ENCODE data around the gene LIPC. TPM values are rescaled to one million over a fixed set of nuclear protein-coding genes. Genes with fewer than 3 reads are reported as not detected.

Gene LIPC
- total and polyA plus RNA-seq, 9 of the 15 experiments (the other 6 are each of a cell fraction or from before 2014, with no cell fraction given): 0.07 to 0.41 (median 0.11) TPM; not detected in 2

DNA sequence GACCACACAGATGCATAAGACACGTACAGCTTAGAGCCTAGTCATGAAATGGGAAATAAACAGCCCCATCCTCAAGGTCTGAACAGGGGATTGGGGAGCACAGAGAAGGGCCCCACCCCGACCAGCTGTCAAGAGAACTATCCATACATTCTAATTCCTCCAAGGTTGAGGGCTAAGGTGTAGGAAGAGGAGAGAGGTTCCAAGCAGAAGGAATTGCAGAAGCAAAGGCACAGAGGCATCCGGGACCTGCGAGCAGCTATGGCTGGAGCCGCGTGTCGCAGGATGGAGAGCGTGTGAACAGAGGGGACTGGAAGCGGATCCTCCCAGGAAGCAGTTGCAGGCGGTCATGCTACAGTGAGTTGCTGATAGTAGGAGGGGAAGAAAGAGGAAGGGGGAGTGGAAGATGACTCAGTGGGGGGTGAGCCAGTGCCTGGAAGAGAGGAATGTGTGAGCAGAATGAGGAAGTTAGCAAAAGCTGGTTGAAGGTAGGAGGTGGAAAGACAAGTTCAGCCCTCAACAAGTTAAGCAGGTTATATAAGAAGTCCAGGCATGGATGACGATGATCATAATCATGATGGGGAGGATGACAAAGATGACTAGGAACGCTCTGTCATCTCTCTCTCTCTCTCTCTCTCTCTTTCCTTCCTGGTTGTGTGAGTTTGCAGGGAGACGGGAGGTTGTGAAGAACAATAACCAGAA is 89.7 kb downstream of the LIPC start (continued):
- TF ChIP-seq FOXA3 (CRISPR knock-in tag; conservative IDR thresholded peaks at IDR 0.05 in 1 of 2, IDR thresholded peaks at IDR 0.05 in 1 of 2) (no peak), POLR3G (IDR thresholded peaks at IDR 0.05; ENCODE audit: extremely low read depth, insufficient read length, insufficient replicate concordance) (no peak), ZNF232 (CRISPR knock-in tag; IDR thresholded peaks at IDR 0.05) (no peak), ZNF76 (CRISPR knock-in tag; IDR thresholded peaks at IDR 0.05; ENCODE audit: borderline replicate concordance) (no peak), ZC3H11A (IDR thresholded peaks at IDR 0.05; ENCODE audit: low read depth, low read length) (no peak), ZNF146 (CRISPR knock-in tag; IDR thresholded peaks at IDR 0.05; ENCODE audit: unreplicated experiment) (no peak), TEAD2 (tag; IDR thresholded peaks at IDR 0.05) (peak; percentile 62; the same call in 1 of the 2 replicates), BMI1 (IDR thresholded peaks at IDR 0.05; ENCODE audit: low read length) (no peak)
- TF ChIP-seq, protein P1, sequence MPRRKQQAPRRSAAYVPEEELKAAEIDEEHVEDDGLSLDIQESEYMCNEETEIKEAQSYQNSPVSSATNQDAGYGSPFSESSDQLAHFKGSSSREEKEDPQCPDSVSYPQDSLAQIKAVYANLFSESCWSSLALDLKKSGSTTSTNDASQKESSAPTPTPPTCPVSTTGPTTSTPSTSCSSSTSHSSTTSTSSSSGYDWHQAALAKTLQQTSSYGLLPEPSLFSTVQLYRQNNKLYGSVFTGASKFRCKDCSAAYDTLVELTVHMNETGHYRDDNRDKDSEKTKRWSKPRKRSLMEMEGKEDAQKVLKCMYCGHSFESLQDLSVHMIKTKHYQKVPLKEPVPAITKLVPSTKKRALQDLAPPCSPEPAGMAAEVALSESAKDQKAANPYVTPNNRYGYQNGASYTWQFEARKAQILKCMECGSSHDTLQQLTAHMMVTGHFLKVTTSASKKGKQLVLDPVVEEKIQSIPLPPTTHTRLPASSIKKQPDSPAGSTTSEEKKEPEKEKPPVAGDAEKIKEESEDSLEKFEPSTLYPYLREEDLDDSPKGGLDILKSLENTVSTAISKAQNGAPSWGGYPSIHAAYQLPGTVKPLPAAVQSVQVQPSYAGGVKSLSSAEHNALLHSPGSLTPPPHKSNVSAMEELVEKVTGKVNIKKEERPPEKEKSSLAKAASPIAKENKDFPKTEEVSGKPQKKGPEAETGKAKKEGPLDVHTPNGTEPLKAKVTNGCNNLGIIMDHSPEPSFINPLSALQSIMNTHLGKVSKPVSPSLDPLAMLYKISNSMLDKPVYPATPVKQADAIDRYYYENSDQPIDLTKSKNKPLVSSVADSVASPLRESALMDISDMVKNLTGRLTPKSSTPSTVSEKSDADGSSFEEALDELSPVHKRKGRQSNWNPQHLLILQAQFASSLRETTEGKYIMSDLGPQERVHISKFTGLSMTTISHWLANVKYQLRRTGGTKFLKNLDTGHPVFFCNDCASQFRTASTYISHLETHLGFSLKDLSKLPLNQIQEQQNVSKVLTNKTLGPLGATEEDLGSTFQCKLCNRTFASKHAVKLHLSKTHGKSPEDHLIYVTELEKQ (CRISPR knock-in tag; IDR thresholded peaks at IDR 0.05): no peak
- TF ChIP-seq, protein P2, sequence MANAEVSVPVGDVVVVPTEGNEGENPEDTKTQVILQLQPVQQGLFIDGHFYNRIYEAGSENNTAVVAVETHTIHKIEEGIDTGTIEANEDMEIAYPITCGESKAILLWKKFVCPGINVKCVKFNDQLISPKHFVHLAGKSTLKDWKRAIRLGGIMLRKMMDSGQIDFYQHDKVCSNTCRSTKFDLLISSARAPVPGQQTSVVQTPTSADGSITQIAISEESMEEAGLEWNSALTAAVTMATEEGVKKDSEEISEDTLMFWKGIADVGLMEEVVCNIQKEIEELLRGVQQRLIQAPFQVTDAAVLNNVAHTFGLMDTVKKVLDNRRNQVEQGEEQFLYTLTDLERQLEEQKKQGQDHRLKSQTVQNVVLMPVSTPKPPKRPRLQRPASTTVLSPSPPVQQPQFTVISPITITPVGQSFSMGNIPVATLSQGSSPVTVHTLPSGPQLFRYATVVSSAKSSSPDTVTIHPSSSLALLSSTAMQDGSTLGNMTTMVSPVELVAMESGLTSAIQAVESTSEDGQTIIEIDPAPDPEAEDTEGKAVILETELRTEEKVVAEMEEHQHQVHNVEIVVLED (CRISPR knock-in tag; IDR thresholded peaks at IDR 0.05): no peak
- TF ChIP-seq, protein P3, sequence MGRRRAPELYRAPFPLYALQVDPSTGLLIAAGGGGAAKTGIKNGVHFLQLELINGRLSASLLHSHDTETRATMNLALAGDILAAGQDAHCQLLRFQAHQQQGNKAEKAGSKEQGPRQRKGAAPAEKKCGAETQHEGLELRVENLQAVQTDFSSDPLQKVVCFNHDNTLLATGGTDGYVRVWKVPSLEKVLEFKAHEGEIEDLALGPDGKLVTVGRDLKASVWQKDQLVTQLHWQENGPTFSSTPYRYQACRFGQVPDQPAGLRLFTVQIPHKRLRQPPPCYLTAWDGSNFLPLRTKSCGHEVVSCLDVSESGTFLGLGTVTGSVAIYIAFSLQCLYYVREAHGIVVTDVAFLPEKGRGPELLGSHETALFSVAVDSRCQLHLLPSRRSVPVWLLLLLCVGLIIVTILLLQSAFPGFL (CRISPR knock-in tag; IDR thresholded peaks at IDR 0.05): no peak
- TF ChIP-seq, protein P4, sequence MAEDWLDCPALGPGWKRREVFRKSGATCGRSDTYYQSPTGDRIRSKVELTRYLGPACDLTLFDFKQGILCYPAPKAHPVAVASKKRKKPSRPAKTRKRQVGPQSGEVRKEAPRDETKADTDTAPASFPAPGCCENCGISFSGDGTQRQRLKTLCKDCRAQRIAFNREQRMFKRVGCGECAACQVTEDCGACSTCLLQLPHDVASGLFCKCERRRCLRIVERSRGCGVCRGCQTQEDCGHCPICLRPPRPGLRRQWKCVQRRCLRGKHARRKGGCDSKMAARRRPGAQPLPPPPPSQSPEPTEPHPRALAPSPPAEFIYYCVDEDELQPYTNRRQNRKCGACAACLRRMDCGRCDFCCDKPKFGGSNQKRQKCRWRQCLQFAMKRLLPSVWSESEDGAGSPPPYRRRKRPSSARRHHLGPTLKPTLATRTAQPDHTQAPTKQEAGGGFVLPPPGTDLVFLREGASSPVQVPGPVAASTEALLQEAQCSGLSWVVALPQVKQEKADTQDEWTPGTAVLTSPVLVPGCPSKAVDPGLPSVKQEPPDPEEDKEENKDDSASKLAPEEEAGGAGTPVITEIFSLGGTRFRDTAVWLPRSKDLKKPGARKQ (CRISPR knock-in tag; IDR thresholded peaks at IDR 0.05): no peak
- TF ChIP-seq, protein P5, sequence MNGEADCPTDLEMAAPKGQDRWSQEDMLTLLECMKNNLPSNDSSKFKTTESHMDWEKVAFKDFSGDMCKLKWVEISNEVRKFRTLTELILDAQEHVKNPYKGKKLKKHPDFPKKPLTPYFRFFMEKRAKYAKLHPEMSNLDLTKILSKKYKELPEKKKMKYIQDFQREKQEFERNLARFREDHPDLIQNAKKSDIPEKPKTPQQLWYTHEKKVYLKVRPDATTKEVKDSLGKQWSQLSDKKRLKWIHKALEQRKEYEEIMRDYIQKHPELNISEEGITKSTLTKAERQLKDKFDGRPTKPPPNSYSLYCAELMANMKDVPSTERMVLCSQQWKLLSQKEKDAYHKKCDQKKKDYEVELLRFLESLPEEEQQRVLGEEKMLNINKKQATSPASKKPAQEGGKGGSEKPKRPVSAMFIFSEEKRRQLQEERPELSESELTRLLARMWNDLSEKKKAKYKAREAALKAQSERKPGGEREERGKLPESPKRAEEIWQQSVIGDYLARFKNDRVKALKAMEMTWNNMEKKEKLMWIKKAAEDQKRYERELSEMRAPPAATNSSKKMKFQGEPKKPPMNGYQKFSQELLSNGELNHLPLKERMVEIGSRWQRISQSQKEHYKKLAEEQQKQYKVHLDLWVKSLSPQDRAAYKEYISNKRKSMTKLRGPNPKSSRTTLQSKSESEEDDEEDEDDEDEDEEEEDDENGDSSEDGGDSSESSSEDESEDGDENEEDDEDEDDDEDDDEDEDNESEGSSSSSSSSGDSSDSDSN (IDR thresholded peaks at IDR 0.05; ENCODE audit: borderline replicate concordance in 1 of 2, low read depth in 2 of 2, low read length in 2 of 2): no peak
- TF ChIP-seq, protein P6, sequence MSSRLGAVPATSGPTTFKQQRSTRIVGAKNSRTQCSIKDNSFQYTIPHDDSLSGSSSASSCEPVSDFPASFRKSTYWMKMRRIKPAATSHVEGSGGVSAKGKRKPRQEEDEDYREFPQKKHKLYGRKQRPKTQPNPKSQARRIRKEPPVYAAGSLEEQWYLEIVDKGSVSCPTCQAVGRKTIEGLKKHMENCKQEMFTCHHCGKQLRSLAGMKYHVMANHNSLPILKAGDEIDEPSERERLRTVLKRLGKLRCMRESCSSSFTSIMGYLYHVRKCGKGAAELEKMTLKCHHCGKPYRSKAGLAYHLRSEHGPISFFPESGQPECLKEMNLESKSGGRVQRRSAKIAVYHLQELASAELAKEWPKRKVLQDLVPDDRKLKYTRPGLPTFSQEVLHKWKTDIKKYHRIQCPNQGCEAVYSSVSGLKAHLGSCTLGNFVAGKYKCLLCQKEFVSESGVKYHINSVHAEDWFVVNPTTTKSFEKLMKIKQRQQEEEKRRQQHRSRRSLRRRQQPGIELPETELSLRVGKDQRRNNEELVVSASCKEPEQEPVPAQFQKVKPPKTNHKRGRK (tag; IDR thresholded peaks at IDR 0.05): no peak
